T-helper 1 cell treated with Interleukin-12 subunit alpha and Interleukin-12 subunit beta and Interleukin-4 antibody, amounts not matched to agents 30 μg/mL and 1 μg/mL, for 36 hours (primary cell): ENCODE data around the gene NLGN4Y.

ENCODE experiments used
- H3K27ac Mint-ChIP-seq: one replicate; pipeline ENCODE4 v1.8.0; 2021; ENCODE audit warnings: mild to moderate bottlenecking, mixed read lengths
- H3K27me3 Mint-ChIP-seq: one replicate; pipeline ENCODE4 v1.8.0; 2021; ENCODE audit warnings: low read depth, mixed read lengths
- H3K36me3 Mint-ChIP-seq: one replicate; pipeline ENCODE4 v1.8.0; 2021; ENCODE audit warnings: low read depth, mixed read lengths
- H3K4me1 Mint-ChIP-seq: one replicate; pipeline ENCODE4 v1.8.0; 2021; ENCODE audit warnings: low read depth, mixed read lengths
- H3K4me3 Mint-ChIP-seq: one replicate; pipeline ENCODE4 v1.8.0; 2021; ENCODE audit warnings: mild to moderate bottlenecking, moderate library complexity, mixed read lengths
- H3K9me3 Mint-ChIP-seq: one replicate; pipeline ENCODE4 v1.8.0; 2021; ENCODE audit warnings: mixed read lengths

The NLGN4Y gene

DNA sequence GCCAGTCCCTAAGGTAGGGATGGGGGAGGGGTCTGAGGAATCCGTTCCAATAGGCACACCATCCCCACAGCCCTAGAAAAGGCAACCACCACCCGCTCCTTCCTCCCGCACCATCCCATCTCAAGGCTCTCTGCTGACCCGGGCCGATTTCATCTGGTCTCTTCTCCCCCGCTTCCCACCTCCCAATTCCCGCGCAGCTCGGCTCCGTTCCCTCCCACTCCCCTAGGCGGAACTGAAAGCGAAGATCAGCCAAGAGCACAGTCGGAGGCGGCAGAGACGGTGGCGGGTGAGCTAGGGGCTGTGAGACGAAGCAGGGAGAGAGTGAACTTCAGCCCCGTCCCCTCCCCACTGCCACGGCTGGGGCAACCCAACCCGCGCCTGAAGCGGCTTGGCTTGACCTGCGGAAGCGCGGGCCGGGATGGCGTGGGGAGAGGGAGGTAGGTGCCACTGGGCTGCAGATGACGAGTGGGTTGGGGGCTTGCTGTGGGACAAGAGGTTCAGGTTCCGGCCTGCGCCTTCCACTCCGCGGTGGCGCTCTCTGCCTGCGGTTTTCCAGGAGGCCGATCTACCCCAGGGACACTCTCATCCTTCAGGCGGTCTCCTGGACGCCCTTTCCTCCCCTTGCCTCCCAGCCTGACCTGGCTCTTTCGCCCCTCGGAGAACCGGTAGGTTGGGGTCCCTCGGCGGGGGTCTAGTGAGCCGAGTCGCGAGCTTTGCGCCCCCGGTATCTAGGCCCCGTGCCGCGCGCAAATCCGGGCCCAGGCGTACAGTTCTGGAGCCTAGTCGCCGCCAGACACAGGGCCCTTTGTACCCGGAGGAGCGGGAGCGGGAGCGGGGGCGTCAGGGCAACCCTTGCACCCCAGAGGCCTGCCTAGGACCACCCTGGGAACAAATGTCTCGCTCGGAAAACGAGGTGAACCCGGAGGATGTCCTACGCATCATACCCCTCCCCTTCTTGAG, at the start of gene NLGN4Y:
Gene NLGN4Y (plus strand): TSS at position 258 of the 960 bp plus-strand sequence. CDS start 97,591 bp downstream, outside the sequence.
- Mint-ChIP-seq H3K4me3 (peak within 1 kb of the TSS; percentile 68), H3K27me3 (peaks cover 30% of the 10 kb centered on the region), H3K4me1 (peaks cover 2% of the 10 kb centered on the region), H3K27ac (no peak within 1 kb of the TSS), H3K36me3 (no peaks in the 10 kb centered on the region), H3K9me3 (no peaks in the 10 kb centered on the region)

DNA sequence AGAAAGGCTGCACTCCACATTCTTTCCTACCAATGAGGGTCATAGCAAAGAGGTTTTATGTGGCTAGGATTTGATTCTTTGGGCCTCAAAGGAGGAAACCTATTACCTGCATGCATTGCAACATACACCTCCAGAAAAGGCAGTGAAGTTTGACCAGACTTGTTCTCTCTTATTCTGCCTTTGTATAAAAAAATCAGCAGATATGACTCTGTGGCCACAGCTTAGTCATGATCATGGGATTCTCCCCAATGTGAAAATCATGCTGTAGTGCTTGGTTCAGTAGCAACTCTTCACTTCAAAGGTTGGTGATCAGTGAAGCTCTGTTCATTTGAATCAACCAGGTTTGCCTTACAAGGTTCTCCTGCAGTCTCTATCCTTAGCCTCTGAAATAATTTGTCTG, 38.4 kb upstream of the NLGN4Y start:
- Mint-ChIP-seq H3K36me3 (no peaks in the 10 kb centered on the region), H3K27ac (no peak overlapping the region), H3K9me3 (no peaks in the 10 kb centered on the region), H3K27me3 (no peaks in the 10 kb centered on the region), H3K4me3 (no peak overlapping the region), H3K4me1 (no peaks in the 10 kb centered on the region)

- Mint-ChIP-seq H3K27ac (no peak overlapping the region), H3K9me3 (no peaks in the 10 kb centered on the region), H3K27me3 (no peaks in the 10 kb centered on the region), H3K36me3 (no peaks in the 10 kb centered on the region), H3K4me1 (no peaks in the 10 kb centered on the region), H3K4me3 (no peak overlapping the region)
Measured at GRCh38 chrY:14490226-14490625, 34.1 kb upstream of the NLGN4Y start.

DNA sequence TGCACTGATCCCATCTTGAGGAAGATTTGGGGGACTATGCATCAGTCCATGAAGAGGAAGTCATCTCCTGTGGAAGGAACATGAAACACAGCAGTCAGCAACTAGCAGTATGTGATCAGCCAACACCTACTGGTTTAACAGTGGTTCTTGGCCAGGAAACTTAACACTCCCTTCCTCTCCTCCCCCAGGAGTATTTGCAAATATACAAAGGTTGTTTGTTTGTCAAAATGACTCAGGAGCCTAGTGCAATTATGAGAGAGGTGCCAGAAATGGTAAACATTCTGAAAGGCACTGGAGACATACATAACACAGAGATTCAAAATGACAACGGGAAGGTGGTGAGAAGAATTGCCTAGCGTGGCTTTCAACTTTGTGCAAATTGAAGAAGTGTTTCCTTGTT, 26.3 kb upstream of the NLGN4Y start:
- Mint-ChIP-seq H3K36me3 (no peaks in the 10 kb centered on the region), H3K4me1 (no peaks in the 10 kb centered on the region), H3K27me3 (no peaks in the 10 kb centered on the region), H3K4me3 (no peak overlapping the region), H3K9me3 (peaks cover 3% of the 10 kb centered on the region), H3K27ac (no peak overlapping the region)

DNA sequence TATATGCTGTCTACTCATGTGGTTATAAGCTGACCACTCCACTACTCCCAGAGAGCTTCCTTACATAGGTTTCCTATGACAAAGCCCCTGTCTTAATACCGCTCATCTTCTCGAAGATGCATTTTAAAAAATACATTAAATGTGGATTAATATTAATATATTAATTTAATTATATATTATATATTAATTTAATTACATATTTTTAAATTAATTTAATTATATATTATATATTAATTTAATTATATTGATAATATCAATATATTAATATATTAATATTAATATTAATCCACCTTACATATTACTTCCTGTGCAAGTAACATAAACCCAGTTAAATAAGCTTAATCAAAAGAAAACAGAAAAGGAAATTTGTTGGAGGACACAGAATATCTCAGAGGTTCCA, 19.7 kb upstream of the NLGN4Y start:
- H3K9me3 Mint-ChIP-seq = no peaks in the 10 kb centered on the region
- H3K4me3 Mint-ChIP-seq = no peak overlapping the region
- no peak overlapping the region for H3K27ac Mint-ChIP-seq
- no peaks in the 10 kb centered on the region for H3K27me3 Mint-ChIP-seq
- no peaks in the 10 kb centered on the region for H3K4me1 Mint-ChIP-seq
- H3K36me3 Mint-ChIP-seq = no peaks in the 10 kb centered on the region

DNA sequence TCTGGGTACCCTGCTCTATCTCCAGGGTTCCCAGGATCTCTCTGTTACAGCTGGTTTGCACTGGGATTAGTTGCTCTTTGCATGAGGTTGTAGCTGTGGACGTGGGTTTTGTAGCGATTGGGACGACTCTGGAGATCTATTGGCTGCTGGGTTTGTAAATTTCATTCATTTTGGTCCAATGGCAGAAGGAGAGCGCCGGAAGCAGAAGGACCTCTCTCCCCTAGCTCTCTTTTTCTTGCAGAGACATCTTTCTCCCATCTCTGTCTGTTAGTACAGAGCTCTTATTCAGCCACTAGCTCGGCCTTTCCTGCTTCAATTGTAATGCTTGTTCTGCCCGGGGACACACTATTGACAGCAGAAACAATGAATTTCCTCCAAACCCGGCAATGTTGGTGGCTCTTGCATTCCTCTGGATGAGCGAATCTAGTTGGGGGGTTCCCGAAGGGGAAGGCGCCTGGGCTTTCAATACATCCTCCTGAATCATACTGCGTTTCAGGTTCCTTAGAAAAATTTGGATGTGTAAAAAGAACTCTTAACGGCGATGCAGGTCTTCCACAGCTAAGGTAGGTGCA, 1.9 kb upstream of the NLGN4Y start:
- no peaks in the 10 kb centered on the region for H3K36me3 Mint-ChIP-seq
- peaks cover 2% of the 10 kb centered on the region for H3K4me1 Mint-ChIP-seq
- peaks cover 30% of the 10 kb centered on the region for H3K27me3 Mint-ChIP-seq
- no peak overlapping the region for H3K4me3 Mint-ChIP-seq
- H3K27ac Mint-ChIP-seq = no peak overlapping the region
- no peaks in the 10 kb centered on the region for H3K9me3 Mint-ChIP-seq

- Mint-ChIP-seq H3K4me3 (no peak overlapping the region), H3K9me3 (no peaks in the 10 kb centered on the region), H3K27me3 (peaks cover 30% of the 10 kb centered on the region), H3K36me3 (no peaks in the 10 kb centered on the region), H3K27ac (no peak overlapping the region), H3K4me1 (peaks cover 2% of the 10 kb centered on the region)
Measured at GRCh38 chrY:14523491-14524271, 648 bp upstream of the NLGN4Y start.

DNA sequence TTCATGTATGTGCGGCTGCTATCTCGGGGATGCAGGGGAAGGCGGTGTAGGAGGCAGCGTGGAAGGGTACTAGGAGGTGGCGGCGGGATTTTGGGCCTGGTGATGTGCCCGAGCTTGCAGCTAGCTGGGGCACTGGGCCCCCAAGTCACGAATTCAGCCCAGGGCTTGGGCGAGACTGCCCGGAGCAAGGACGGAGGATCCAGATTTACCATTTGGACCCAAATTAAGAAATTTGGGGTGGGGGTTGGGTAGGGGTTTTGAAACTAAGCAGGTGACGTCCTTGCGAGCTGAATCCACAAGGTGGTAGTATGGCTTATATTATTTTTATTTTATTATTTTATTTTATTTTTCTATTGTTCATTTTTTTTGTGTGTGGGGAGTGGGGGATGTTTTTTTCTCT, 986 bp downstream of the NLGN4Y start:
- Mint-ChIP-seq H3K36me3 (no peaks in the 10 kb centered on the region), H3K27ac (no peak overlapping the region), H3K4me1 (peaks cover 2% of the 10 kb centered on the region), H3K27me3 (peaks cover 30% of the 10 kb centered on the region), H3K9me3 (no peaks in the 10 kb centered on the region), H3K4me3 (peak overlapping the region; percentile 23)

- no peak overlapping the region for H3K27ac Mint-ChIP-seq
- no peaks in the 10 kb centered on the region for H3K9me3 Mint-ChIP-seq
- no peaks in the 10 kb centered on the region for H3K36me3 Mint-ChIP-seq
- H3K4me3 Mint-ChIP-seq = no peak overlapping the region
- peaks cover 15% of the 10 kb centered on the region for H3K27me3 Mint-ChIP-seq
- no peaks in the 10 kb centered on the region for H3K4me1 Mint-ChIP-seq
Measured at GRCh38 chrY:14528361-14528760, 4.0 kb downstream of the NLGN4Y start.

DNA sequence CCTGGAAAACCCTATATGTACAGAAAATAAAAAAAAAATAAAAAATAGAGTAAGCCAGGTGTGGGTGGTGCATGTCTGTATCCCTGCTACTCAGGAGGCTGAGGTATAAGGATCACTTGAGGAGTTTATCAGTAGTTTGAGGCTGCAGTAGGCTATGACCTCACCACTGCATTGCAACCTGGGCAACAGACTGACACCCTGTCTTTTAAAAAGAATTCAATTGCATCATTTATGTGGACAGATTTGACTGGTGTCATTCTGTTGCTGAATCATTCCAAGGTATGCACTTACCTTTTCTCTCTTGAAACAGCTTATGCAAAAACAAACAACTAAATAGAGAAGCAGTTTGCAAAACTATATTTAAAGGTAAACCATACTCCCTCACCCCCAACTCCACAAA, 12.4 kb downstream of the NLGN4Y start:
- Mint-ChIP-seq H3K9me3 (no peaks in the 10 kb centered on the region), H3K27me3 (no peaks in the 10 kb centered on the region), H3K4me3 (no peak overlapping the region), H3K27ac (no peak overlapping the region), H3K4me1 (no peaks in the 10 kb centered on the region), H3K36me3 (no peaks in the 10 kb centered on the region)

- Mint-ChIP-seq H3K27me3 (no peaks in the 10 kb centered on the region), H3K36me3 (no peaks in the 10 kb centered on the region), H3K9me3 (peaks cover 7% of the 10 kb centered on the region), H3K4me3 (no peak overlapping the region), H3K4me1 (no peaks in the 10 kb centered on the region), H3K27ac (no peak overlapping the region)
Measured at GRCh38 chrY:14543506-14543905, 19.2 kb downstream of the NLGN4Y start.

- H3K4me3 Mint-ChIP-seq = no peak overlapping the region
- H3K27me3 Mint-ChIP-seq = no peaks in the 10 kb centered on the region
- H3K9me3 Mint-ChIP-seq = no peaks in the 10 kb centered on the region
- H3K27ac Mint-ChIP-seq = no peak overlapping the region
- H3K36me3 Mint-ChIP-seq = no peaks in the 10 kb centered on the region
- no peaks in the 10 kb centered on the region for H3K4me1 Mint-ChIP-seq
Measured at GRCh38 chrY:14581294-14581693, 57.0 kb downstream of the NLGN4Y start.

- H3K9me3 Mint-ChIP-seq = no peaks in the 10 kb centered on the region
Measured at GRCh38 chrY:14586725-14587124, 62.4 kb downstream of the NLGN4Y start.

GRCh38 chrY:14601372-14601771, 77.0 kb downstream of the NLGN4Y start:
- no peak overlapping the region for H3K27ac Mint-ChIP-seq
- H3K36me3 Mint-ChIP-seq = no peaks in the 10 kb centered on the region
- no peaks in the 10 kb centered on the region for H3K9me3 Mint-ChIP-seq
- no peaks in the 10 kb centered on the region for H3K4me1 Mint-ChIP-seq
- H3K27me3 Mint-ChIP-seq = no peaks in the 10 kb centered on the region
- no peak overlapping the region for H3K4me3 Mint-ChIP-seq

More at GRCh38 chrY:14586725-14587124, 62.4 kb downstream of the NLGN4Y start:
- Mint-ChIP-seq H3K4me3 (no peak overlapping the region), H3K27me3 (no peaks in the 10 kb centered on the region), H3K27ac (no peak overlapping the region), H3K4me1 (no peaks in the 10 kb centered on the region), H3K36me3 (no peaks in the 10 kb centered on the region)
